Left ventricle myocardium superior (tissue), 1 donor: ENCODE data around the gene LDLRAD4. TPM values are rescaled to one million over a fixed set of nuclear protein-coding genes. Genes with fewer than 3 reads are reported as not detected.

Experiments
- ATAC-seq: fragments of 200-7000 bp; cut with Tn5 transposase; one replicate; pipeline ENCODE4 v1.9.1; 2020; ENCODE audit warnings: mild to moderate bottlenecking, moderate library complexity
- DNase-seq: peaks from one replicate; pipeline ENCODE4 v3.0.0-alpha.2; 2020
- intact Hi-C: fragments of 100-400 bp; cut with micrococcal nuclease; formaldehyde crosslinking; loops from one replicate; pipeline ENCODE4 v1.11.0; 2022
- total RNA-seq: library from RNA; stranded (reverse); fragmentation: NEBNext Ultra II Directional; extraction: Animal tissue kit (Norgen Biotek cat#: 25700); gene quantifications from one replicate; pipeline ENCODE4 v1.2.1, GENCODE V29; 2021
- donor health status: DM: no; HTN: yes; CAD: no; lungs with severe emphysema.

LDLRAD4 gene
- total RNA-seq, 1 donor from 2014 or later: 26.0 TPM

- DNase-seq: no peak
- no peak for ATAC-seq
- intact Hi-C loops: no loop called here
Observed at GRCh38 chr18:13455471-13455870, 236.9 kb downstream of the LDLRAD4 start.

DNA sequence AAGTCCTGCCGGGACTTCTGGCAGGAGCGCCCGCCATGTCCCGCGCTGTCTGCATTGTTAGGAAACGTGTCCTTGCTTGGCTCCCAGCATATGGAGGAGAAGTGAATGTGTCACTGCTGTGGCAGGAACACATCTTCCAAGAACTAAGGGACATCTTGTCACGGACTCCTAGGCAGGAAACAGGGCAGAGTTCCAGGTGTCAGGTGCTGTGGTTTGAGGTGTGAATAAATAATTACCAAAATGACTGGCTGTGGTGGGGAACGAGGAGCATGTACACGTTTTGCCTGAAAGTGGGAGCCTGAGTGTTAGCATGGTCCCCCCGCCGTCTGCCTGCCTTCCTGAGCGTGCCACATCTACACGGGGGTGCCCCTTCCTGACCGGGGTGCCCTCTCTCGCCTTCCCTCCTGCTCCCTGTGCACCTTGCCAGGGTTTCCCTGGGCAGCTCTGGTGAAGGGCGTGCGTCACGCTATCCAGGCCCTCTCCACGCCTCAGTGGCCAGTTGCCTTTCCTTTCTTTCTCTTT lies 237.5 kb downstream of the LDLRAD4 start:
- intact Hi-C loops: no loop called here
- DNase-seq (peak; percentile 45), ATAC-seq (peak; percentile 43)

DNA sequence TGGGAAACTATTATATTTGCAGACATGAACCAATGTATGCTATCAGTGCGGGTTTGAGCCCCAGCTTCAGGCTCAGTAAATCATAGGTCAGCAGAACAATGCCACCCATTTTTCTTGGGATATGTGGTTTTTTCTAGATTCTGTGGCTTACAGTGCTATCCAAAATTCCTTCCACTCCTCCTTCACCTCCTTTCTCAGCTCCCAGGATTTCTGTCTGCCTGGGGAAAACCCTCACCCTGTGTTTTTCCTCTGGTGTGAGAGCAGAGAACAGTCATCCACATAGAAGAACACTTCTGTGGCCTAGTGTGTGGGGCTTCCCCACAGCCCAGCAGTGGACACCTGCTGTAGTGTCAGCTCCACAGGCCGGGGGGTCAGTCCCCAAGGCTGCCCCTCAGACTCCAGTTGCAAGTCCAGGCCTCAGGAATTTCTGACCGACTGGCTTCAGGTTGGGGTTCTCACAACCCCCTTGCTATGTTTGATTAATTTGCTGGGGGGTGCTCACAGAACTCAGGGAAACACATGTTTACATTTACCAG lies 238.2 kb downstream of the LDLRAD4 start:
- ATAC-seq (no peak), DNase-seq (no peak)
- intact Hi-C loops: no loop called here

DNA sequence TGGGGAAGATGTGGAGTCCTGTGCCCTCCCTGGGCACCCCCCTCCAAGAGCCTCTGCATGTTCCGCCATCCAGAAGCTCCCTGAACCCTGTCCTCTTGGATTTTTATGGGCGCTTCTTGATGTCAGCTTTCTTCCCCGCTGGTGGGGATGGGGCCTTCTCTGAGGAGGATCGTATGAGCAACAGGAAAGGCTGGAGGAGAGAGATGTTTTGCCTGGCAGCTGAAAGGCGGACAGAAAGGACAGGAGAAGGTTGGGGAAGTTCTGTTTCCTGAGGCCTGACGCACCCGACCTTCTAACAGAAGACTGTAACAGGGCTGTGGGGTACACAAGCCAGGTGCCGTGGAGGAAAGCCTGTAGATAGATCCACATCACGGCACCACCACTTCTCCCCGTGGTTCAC lies 238.8 kb downstream of the LDLRAD4 start:
- no peak for ATAC-seq
- DNase-seq: no peak
- intact Hi-C loops: no loop called here

- intact Hi-C loops: no loop called here
- DNase-seq: no peak
- ATAC-seq: no peak
Observed at GRCh38 chr18:13460946-13461345, 242.4 kb downstream of the LDLRAD4 start.

- DNase-seq (no peak), ATAC-seq (no peak)
- intact Hi-C loops: no loop called here
Observed at GRCh38 chr18:13461469-13461868, 242.9 kb downstream of the LDLRAD4 start.

GRCh38 chr18:13461936-13462335 lies 243.4 kb downstream of the LDLRAD4 start:
- intact Hi-C loops: no loop called here
- no peak for ATAC-seq
- no peak for DNase-seq

DNA sequence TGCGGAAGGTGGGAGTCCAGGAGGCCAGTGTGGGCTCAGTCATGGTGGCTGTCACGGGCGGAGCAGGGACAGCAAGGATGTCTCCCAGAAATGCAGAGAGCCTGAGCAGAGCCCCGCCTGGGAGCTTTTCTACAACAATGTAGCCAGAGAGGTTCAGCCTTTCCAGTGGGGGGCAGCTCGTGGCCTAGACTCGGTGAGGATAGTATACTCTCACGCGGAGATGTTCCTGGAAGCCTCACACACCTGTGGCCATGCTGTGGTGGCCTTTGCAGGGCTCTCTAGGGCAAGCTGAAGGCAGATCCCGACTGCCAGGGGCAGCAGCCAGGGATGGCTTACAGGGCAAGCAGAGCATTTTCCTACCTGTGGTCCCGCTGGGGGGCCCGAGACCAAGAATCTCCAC lies 244.1 kb downstream of the LDLRAD4 start:
- intact Hi-C loops: no loop called here
- ATAC-seq: no peak
- no peak for DNase-seq

GRCh38 chr18:13463526-13464210 lies 245.1 kb downstream of the LDLRAD4 start:
- intact Hi-C loops: no loop called here
- DNase-seq (no peak), ATAC-seq (no peak)

GRCh38 chr18:13464432-13465123 lies 246.0 kb downstream of the LDLRAD4 start:
- intact Hi-C loops: no loop called here
- ATAC-seq (peak; percentile 83), DNase-seq (peak; percentile 70)

GRCh38 chr18:13465124-13465446 lies 246.5 kb downstream of the LDLRAD4 start:
- ATAC-seq: peak; percentile 11
- intact Hi-C loops: no loop called here
- DNase-seq: no peak

DNA sequence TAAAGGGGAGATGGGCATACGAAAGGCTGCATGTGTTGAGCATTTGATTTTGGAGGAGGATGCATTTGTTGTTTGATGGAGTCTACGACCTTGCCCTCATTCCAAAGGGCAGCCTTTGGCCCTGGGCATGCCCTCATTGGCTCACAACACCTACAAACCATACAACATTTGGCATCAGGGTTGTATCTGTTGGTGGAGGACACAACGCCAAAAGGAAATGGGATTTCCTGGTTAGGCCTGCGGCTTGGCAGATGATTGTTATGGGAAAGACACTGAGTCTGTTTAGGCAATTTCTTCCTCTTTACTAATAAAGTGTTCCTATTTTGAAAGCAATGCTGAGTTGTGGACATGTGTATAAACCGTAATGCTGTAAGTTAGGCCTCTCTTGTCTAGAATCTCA lies 246.9 kb downstream of the LDLRAD4 start:
- DNase-seq: no peak
- peak; percentile 57 for ATAC-seq
- intact Hi-C loops: no loop called here

DNA sequence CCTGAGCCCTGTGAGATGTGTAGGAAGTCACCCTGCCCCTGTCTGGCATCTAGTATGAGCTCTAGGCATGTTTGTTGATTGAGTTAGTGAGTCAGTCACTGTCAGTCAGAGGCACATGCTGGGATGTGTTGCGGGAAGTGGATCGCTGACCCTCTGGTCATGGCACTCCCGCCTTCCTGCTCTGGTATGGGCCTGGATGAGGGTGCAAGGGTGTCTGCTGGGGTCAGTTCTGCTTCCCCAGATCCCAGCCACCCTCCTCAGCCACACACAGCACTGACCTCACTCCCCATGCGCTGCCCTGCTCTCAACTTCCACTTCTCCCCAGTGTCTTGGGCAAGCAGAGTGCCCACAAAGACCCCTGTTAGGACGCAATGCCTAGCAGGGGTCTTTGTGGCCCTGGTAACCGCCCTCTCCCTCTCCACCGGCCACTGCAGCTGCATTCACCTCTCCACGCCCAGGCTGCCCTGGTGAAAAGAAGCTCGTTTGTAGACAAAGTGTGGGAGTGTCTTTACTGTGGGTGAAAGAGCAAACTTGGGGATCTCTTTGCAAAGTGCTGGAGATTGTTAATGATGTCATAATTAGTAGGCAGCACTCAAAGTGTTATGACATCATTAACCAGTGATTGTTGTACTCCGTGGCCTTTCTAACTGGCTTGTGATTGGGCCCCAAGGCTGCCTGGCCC lies 252.1 kb downstream of the LDLRAD4 start:
- no peak for DNase-seq
- intact Hi-C loops: loop anchor here (10.0 kb wide), 1 partner anchor 56 kb away; no protein-coding TSS in a partner anchor
- ATAC-seq: peak; percentile 47

DNA sequence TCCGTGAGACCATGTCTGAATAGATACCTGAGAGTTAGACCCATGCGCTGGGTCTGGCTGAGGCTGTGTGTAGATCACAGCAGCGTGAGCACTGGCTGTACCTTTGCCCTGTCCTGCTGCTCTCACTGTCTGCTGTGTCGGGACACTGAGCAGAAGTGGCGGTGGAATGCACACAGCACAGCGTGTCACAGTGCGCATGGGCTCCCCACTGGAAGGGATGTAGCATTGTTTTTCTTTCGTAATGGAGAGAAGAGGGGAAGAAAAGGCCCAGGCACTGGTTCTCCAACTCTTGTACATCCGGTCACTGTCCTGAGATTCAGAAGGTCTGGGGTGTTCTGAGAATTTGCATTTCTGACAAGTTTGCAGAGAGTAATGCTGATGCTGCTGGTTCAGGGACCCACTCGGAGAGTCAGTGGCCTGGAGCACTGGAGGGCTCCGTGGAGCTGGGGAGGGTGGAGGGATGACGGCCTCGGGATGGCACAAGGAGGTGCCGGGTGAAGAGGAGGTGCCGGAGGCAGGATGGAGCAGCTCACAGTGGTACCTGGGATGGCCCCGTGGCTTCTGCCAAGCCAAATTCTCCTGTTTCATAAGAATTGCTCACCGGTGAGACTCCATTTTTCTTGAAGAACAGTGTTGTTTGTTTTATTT lies 252.8 kb downstream of the LDLRAD4 start:
- intact Hi-C loops: loop anchor here (10.0 kb wide), 1 partner anchor 57 kb away; no protein-coding TSS in a partner anchor
- ATAC-seq: peak; percentile 97
- peak; percentile 76 for DNase-seq

- intact Hi-C loops: loop anchor here (10.0 kb wide), 1 partner anchor 57 kb away; no protein-coding TSS in a partner anchor
- DNase-seq (peak; percentile 59), ATAC-seq (peak; percentile 26)
Observed at GRCh38 chr18:13471971-13472628, 253.5 kb downstream of the LDLRAD4 start.

DNA sequence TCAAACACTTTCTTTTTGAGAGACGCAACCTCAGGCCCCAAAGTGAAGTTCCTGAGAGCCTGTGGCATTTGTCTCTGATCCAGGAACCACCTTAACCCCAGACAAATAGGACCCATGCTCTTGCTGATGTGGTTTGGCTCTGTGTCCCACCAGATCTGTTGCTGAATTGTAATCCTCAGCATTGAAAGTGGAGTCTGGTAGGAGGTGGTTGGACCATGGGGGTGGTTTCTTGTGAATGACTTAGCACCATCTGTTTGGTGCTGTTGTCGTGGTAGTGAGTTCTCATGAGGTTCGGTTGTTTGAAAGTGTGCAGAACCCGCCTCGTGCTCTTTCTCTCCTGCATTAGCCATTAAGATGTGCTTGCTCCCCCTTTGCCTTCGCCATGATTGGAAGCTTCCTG lies 255.2 kb downstream of the LDLRAD4 start:
- intact Hi-C loops: loop anchor here (10.0 kb wide), 1 partner anchor 59 kb away; no protein-coding TSS in a partner anchor
- ATAC-seq: no peak
- DNase-seq: no peak

GRCh38 chr18:13474336-13474735 lies 255.8 kb downstream of the LDLRAD4 start:
- intact Hi-C loops: loop anchor here (10.0 kb wide), 1 partner anchor 60 kb away; no protein-coding TSS in a partner anchor
- DNase-seq (no peak), ATAC-seq (no peak)

- ATAC-seq: no peak
Observed at GRCh38 chr18:13474907-13475545, 256.5 kb downstream of the LDLRAD4 start.

More at GRCh38 chr18:13474907-13475545, 256.5 kb downstream of the LDLRAD4 start:
- no peak for DNase-seq
- intact Hi-C loops: loop anchor here (10.0 kb wide), 1 partner anchor 60 kb away; no protein-coding TSS in a partner anchor
